HS-27A (cell line): ENCODE results near the gene SGCA.

Experiments
- DNase-seq: peaks from one replicate; pipeline ENCODE4 v3.0.0-alpha.2; 2012; ENCODE audit warnings: low read depth, missing footprints

Gene SGCA

GRCh38 chr17:50134206-50135110 lies 31.3 kb upstream of the SGCA start:
- no peak for DNase-seq

DNA sequence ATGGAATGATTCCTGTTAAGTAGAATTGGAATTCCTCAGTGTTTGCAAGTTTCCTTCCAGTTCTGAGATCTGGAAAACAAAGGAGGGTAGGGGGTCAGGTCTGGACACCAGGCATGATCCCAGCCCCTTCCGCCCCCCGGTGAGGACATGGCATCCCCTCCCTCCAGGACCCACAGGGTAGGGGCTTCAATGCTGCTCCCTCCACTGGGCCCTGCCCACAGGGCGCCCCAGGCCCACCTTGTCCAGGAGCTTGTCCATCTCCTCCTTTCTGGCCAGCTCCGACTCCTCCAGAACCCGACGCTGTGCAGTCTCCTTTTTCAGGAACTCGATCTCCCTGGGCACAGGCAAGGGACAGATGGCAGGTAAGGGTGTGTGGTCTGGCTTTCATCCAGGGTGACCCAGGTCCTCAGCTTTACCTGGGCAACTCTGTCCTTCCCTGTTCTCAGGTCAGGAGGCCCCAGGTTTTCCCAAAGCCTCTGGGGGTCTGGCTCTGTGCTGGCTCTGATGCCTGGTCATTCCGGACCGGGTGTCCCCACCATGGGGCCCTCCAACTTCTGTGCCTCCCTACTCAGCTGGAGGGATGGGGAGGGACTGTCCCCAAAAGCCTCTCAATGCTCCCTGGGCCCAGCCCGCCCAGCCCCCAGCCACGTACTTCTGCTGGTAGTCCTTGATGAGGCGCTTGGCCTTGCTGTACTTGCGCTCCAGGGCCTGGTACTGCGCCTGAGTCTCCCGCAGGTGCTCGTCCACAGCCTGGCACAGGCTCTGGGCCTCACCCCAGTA lies 30.3 kb upstream of the SGCA start:
- no peak for DNase-seq

GRCh38 chr17:50136096-50136687 lies 29.6 kb upstream of the SGCA start:
- DNase-seq, result no peak

DNA sequence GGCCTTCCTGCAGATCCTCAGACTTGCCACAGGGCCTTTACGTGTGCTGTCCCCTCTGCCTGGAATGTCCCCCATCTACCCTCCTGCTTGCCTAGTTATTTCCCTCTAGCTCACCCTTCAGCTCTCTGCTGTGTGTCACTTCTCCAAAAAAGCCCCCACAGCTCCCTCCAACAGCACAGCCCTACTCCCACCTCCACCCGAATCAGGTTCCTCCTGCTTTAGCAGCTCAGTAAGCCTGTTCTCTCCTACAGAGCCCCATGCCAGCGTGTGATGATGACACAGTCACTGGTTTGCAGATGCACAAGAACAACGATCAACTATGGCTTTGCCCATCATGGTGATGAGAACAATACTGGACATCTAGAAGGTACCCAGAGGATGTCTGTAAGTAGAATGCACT lies 28.8 kb upstream of the SGCA start:
- no peak for DNase-seq

GRCh38 chr17:50139185-50139783 lies 26.5 kb upstream of the SGCA start:
- no peak for DNase-seq

GRCh38 chr17:50139950-50140885 lies 25.6 kb upstream of the SGCA start:
- DNase-seq, result no peak

- DNase-seq, result no peak
These were observed 24.6 kb upstream of the SGCA start for GRCh38 chr17:50141026-50141744.

DNA sequence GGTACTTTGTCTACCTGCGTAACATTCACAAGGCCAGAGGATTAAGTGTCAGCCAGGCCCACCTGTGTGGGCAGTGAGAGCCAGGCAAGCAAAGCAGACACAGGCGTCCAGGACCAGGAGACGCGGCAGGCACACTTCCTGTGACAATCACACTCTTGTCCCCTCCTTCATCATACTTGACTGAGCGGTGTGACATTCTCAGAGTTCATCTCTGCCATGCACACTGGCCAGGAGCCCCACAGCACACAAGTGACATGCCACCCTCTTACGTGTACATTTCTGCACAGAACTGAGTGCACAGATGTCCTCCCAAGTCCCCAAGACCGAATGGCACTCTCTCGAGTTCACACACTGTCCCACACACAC lies 24.1 kb upstream of the SGCA start:
- DNase-seq, result no peak

GRCh38 chr17:50143461-50144176 lies 22.2 kb upstream of the SGCA start:
- no peak for DNase-seq

- DNase-seq, result no peak
These were observed 21.4 kb upstream of the SGCA start for GRCh38 chr17:50144355-50144754.

DNA sequence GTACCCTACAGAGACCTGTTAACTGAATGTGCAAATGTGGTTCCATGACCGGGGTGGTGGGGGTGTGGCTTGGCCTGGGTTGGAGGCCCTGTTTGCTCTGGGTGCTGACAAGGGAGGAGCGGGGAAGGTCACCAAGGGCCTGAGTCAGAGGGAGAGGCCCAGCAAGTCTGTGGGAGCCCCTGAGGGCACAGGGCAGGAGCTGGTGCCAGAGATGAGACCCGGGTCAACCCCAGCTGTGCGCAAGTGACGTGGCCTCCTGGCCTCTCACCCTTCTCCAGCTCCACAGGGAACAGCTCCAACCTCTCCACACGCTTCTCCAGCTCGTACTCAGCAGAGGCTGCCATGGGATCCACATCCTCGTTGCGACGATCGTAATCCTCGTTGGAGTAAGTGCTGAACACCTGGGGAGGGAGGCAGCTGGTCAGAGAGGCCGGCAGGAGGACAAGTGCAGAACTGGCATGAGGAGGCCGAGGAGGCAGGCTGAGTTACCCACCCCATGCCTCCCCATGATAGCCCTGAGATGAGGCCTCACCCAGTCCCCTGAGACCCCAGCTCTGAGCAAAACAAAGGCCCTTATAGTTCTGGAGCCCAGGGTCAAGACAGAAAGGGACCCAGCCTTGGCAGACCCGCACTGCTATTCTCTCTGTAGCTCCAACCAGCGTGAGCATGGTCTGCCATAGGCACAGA lies 20.8 kb upstream of the SGCA start:
- no peak for DNase-seq

DNA sequence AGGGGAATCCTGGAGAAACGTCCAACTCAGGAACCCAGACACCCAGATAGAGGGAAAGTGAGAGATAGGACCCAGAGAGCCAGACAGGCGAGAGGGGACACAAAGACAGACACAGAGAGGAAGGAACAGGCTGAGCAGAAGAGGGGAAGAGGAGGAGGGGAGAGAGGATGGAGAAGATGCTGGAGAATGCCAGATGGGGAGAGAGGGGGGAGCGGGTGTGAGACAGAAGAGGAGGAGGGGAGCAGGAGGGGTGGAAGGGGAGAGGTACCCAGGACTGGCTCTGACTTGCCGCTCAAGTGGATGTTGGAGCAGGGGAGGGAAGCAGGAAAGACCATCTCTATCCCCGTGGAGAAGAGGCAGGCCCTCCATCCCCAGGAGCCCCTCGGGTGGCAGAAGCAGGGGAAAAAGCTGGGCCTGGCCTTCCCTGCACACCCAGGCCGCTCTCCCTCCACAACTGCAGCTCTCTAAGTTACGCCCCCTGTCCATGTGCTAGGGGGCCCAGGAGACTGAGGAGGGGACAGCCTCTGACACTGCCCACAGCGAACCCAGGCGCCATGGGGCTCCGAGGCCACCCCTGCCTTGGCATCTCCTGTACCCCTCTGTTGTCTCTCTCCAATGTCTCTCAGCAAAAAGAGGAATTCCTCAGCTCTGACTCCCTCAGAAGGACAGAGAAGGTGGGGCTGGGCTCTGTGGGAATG lies 20.1 kb upstream of the SGCA start:
- DNase-seq, result no peak

DNA sequence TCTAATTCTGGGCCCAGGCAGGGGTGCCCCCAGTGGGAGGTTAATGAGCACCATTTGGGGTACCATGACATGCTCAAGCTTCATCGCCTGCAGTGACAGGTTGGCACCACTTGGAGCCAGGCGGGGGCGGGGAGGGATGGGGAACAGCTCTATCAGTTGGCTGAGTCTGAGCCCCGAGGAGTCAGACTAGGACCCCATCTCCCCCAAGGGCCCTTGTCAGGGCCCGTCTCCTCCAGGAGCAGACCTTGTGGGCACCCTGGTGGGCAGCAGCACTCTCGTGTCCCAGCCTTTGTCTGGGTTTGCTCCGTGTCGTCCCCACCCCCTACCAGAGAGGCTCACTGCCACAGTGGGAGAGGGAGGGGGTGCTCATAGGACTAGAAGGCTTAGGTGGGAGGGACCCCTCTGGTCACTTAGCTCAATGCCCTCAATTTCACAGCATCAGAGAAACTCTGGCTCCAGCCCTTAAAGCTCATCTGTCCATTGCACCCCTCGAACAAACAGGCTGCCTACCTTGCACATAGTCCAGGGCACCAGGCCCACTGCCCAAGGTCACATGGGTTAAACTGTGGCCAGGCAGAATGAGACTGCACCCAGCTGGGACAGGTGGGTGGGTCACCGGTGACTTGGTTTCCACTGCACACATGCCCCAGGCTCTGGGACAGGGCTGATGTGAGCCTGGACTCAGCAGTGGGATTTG lies 19.4 kb upstream of the SGCA start:
- DNase-seq, result no peak

DNA sequence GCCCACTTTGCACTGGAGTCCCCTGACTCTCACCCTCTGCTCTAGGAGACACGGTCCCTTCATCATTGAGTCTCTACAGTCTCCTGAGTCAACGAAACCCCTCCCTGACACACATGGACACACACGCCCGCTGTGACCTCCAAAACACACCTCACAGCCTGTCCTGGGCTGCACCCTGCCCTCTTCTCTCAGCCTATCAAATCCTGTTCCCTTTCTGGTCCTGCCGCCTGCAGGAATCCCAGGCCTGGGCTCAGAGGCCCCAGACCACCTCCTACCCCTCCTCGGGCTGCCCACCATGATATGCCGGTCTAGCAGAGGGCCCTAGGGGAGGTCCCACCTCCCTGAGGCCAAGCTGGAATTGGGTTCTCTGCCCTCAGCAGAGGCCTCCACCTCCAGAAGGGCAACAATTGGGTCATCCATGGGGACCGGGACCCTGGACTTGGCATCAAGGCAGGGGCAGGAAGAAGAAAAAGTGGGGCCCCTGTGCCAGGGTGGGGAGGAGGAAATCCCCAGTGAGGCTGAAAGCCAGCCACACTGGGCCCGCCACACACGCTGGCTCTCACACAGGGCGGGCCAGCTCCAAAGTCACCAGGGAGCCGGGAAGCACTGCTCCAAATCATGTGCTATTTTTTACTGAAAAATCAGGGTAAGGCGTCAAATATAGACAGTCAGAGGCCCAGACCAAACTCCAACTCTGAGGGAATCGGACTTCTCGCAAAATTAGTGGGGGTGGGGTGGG lies 18.7 kb upstream of the SGCA start:
- DNase-seq, result no peak

DNA sequence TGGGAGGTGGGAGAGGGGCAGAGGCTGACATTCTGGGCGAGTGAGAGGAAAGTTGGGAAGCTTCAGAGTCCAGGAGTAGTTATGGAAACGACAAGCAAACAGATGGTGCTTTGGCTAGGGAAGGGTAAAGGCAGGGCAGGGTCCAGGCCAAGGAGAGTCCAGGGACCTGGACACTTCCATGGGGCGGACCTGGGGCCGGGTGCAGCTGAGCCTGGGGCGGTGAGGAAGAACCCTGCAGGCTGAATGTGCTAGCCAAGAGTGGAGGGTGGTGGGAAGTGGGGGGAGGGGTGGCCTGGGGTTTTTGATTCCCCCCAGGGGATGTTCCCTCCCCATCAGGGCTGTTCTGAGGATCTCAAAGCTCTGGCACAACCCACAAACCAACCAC lies 18.0 kb upstream of the SGCA start:
- no peak for DNase-seq

- no peak for DNase-seq
These were observed 17.3 kb upstream of the SGCA start for GRCh38 chr17:50148226-50149090.

DNA sequence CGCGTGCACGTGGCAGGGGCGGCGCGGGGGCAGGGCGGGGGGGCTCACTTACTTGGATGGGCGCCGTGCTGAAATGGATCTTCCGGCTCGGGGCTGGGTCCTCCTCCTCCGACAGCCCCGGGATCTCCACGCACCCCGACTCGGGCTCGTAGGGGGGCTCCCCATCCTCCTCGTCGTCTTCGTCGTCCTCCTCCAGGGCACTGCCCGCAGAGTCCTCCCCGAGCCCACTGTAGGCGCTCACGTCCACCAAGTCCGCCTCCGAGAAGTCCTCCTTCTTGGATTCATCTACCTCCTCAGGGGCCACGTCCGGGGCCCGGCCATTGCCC lies 16.8 kb upstream of the SGCA start:
- no peak for DNase-seq
